GM15510 (cell line): Measurements from ENCODE around the gene TRPV6.

ENCODE experiments used
- POLR2A ChIP-seq: IDR thresholded peaks from 3 replicates; pipeline ENCODE4 v1.6.1; 2011; ENCODE audit warnings: borderline replicate concordance; ENCODE audit not compliant: insufficient read length; ENCODE audit errors: extremely low read depth

TRPV6 gene

DNA sequence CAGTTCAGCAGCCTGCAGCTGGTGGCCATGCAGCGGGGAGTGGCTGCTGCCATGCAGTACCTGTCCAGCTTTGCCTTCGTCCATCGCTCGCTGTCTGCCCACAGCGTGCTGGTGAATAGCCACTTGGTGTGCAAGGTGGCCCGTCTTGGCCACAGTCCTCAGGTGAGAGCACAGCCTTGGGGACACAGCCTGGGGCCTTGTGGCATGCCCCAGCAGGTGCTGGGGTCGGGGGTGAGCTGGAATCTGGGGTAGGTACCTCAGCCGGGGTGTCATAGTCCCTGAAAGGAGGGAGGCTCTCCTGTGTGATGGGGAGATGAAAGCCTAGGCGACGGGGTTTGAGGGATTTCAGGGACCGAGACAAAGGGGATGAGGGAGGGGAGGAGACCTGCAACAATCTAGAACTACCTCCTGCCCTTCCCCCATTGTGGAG is 16.5 kb downstream of the TRPV6 start:
- no peak for TF ChIP-seq POLR2A

DNA sequence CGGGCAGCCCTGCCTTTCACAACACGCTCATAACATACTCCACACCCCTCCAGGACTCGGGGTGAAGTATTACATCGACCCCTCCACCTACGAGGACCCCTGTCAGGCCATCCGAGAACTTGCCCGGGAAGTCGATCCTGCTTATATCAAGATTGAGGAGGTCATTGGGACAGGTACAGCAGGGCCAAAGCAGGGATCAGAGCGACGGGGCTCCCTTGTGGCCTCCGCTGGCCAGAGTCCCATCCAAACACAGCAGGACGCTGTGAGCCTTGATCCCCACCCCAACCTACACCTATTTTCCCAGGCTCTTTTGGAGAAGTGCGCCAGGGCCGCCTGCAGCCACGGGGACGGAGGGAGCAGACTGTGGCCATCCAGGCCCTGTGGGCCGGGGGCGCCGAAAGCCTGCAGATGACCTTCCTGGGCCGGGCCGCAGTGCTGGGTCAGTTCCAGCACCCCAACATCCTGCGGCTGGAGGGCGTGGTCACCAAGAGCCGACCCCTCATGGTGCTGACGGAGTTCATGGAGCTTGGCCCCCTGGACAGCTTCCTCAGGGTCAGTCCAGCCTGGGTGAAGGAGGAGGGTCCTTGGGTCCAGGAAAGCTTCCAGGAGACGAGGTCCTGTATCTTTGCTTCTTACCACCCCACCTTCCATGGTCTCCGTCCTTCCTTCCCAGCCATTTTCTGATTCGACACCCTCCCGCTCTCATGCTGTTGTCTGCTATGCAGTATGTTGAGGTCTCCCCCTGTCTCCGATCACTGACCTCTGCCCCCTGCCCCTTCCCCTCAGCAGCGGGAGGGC is 17.2 kb downstream of the TRPV6 start:
- TF ChIP-seq POLR2A: no peak

DNA sequence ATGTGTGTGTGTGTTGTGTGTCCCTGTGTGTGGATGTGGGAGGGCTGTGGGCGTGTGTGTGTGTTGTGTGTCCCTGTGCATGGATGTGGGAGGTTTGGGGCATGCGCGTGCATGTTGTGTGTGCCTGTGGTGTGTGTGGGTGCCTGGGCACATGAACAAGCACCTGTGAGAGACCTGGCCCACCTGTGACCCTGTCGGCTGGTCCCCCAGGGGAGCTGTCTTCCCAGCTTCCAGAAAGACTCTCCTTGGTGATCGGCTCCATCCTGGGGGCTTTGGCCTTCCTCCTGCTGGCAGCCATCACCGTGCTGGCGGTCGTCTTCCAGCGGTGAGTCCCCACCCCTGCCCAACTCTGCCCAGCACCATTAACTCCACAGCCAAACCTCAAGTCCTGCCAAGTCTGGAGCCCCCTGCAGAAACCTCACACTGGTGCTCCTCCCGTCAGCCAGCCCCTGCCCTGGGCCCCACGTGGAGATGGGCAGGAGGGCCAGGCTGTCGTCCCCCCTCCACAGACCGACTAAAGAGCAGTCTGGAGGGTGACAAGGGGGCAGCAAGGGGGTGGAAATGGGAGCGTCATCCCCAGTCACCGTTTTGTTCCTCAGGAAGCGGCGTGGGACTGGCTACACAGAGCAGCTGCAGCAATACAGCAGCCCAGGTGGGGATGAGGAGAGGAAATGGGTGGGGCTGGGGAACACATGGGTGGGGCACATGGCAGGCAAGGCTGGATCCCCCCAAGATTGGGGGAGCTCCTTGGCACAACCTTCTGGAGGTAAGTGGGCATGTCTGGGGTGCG is 18.0 kb downstream of the TRPV6 start:
- no peak for TF ChIP-seq POLR2A

DNA sequence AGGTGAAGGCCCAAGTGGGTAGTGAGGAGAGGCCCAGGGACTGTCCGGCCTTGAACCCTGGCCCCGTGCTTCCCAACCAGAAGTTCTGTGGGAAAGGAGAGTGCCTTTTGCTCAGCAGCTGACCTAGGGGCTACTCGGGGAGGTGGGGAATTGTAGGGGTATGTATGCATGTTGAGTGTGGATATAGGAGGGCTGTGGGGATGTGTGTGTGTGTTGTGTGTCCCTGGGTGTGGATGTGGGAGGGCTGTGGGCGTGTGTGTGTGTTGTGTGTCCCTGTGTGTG is 18.5 kb downstream of the TRPV6 start:
- TF ChIP-seq POLR2A: no peak

DNA sequence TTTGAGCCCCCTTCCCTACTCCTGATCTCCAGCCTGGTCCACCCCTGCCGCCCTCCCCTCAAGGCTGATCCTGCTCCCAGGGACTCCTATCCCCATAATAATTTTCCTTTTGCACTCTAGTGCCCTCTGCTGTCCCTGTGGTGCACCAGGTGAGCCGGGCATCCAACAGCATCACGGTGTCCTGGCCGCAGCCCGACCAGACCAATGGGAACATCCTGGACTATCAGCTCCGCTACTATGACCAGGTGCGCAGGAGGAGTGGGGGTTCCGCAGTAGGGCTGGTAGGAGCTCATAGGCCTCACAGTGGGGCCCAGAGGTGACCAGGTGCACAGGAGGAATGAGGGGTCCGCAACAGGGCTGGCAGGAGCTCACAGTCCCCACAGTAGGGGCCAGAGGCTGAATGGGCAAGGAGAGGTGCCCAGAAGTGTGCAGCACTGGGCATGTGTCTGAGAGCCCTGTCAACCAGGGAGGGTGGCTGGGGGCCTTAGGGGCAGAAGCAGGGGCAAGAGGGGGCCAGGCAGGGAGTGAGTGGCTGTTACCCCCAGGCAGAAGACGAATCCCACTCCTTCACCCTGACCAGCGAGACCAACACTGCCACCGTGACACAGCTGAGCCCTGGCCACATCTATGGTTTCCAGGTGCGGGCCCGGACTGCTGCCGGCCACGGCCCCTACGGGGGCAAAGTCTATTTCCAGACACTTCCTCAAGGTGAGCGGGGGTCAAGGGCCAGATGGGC is 19.0 kb downstream of the TRPV6 start:
- no peak for TF ChIP-seq POLR2A

DNA sequence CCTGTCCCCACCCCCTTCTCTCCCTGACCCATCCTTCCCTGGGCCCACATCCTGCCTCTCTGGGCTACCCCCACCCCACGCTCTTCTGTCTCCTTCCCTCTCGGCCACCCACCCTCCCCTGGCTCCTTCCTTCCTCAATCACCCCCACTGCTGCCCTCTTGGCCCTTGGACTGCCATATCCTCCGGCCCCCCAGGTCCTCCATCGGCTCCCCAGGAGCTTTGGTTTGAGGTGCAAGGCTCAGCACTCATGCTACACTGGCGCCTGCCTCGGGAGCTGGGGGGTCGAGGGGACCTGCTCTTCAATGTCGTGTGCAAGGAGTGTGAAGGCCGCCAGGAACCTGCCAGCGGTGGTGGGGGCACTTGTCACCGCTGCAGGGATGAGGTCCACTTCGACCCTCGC is 19.8 kb downstream of the TRPV6 start:
- no peak for TF ChIP-seq POLR2A

DNA sequence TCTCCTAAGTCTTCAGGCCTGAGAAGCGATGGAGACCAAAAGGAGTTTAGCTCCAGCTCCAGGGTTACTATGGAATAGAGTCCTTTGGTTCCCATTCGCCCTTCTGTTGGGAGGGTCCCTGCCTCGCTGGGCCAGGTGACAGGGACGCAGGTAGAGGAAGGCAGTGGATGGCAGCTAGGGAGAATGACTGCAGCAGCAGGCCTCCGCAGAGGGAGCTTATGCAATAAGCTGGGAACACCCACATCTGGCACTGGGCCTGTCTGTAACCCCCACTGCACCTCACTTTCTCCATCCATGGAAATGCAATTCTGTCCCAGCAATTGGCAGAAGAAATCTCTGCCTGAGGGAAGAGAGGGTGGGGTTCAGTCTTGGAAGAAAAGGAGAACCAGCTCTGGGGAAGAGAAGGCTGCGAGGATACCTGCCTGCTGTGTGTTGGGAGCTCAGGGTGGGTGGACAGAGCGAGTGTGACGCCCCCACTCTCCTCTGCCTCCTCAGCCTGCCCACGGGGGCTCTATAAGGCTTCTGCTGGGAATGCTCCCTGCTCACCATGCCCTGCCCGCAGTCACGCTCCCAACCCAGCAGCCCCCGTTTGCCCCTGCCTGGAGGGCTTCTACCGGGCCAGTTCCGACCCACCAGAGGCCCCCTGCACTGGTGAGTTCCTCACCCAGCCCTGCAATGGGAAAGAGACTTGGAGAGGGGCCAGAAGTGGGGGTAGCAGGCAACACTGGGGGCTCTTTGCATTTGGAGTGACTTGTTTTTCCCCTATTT is 20.4 kb downstream of the TRPV6 start:
- TF ChIP-seq POLR2A: no peak

DNA sequence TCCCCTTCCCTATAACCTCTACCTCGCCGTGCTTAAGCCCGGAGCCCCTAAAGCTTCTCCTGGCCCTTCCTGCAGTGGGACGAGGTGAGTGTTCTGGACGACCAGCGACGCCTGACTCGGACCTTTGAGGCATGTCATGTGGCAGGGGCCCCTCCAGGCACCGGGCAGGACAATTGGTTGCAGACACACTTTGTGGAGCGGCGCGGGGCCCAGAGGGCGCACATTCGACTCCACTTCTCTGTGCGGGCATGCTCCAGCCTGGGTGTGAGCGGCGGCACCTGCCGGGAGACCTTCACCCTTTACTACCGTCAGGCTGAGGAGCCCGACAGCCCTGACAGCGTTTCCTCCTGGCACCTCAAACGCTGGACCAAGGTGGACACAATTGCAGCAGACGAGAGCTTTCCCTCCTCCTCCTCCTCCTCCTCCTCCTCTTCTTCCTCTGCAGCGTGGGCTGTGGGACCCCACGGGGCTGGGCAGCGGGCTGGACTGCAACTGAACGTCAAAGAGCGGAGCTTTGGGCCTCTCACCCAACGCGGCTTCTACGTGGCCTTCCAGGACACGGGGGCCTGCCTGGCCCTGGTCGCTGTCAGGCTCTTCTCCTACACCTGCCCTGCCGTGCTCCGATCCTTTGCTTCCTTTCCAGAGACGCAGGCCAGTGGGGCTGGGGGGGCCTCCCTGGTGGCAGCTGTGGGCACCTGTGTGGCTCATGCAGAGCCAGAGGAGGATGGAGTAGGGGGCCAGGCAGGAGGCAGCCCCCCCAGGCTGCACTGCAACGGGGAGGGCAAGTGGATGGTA is 21.5 kb downstream of the TRPV6 start:
- TF ChIP-seq POLR2A: no peak

DNA sequence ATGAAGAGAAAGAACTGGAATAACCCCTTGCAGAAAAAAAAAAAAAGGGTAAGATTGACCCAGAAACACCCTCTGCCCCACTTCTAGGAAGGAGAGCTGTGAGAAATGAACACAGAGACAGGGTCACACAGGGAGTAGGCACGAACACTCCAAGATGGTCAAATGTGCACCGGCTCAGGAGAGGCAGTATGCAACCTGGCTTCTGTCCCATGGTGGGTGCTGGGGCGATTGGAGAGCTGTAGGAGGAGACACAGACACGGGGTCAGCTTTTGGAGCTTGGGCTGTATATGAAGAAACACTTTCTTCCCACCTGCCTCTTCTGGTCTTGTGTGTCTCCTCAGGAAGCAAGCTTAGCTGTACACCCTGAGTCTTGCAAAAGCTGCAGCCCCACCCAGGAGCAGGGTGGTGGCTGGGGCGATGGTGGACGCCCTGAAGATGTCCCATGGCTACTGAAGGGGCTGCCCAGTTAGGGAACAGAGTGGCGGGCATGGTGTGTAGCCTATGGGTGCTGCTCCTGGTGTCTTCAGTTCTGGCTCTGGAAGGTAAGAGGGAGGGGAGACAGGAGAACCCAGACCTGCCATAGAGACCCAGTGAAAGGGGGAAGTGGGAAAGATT is 22.7 kb downstream of the TRPV6 start:
- no peak for TF ChIP-seq POLR2A

DNA sequence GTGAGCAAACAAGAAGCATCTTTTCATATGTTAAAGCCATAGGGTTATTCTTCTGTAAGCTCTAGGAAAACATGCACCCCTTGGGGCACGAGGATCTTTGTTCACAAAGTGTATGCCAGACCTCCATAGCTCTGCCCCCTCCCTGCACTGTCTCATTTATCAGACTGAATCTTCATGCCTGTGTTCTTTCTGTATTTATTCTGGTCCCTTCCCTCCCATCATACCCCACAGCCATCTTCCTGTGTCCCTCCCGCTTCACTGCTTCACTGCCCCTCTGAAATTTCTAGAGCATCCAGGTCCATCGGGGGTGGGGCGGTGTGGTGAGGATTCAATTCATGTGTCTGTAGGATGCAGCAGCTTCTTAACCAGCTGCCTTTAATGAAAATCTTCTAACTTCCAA is 23.2 kb downstream of the TRPV6 start:
- no peak for TF ChIP-seq POLR2A

DNA sequence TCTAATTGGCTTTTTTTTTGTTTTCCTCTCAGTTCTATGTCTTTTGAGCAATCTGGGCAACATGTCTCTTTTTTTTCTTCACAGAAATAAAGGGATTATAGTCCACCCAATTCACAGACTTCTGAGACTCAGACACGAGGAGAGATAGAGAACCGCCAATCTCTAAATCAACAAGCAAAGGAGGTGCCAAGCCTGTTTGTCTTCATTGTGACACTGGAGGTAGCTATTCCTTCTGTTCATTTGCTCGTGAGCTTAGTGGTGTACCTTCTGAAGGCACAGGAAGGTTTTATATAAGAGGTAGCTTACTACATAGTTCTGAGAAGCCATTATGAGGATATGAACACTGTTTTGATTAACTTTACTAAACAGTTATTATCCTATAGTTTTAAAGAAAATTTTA is 24.6 kb downstream of the TRPV6 start:
- TF ChIP-seq POLR2A: no peak

DNA sequence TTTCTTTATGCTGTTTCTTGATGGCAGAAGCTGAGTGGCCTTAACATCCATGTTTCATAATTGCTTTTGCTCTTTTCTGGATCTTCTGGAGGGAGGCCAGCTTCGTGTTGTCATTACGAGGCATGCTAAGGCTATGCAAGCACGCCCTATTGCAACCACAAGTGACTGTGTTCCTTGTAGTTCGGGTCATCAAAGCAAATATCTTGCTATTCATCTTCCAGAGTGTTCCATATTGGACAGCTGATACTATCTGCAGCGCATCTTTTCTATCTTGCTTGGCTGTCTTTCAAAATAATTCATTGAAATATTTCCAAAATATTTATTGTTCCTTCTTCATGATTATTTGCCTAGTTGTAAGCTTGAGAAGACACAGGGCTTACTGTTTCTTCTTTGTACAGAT is 25.7 kb downstream of the TRPV6 start:
- no peak for TF ChIP-seq POLR2A

DNA sequence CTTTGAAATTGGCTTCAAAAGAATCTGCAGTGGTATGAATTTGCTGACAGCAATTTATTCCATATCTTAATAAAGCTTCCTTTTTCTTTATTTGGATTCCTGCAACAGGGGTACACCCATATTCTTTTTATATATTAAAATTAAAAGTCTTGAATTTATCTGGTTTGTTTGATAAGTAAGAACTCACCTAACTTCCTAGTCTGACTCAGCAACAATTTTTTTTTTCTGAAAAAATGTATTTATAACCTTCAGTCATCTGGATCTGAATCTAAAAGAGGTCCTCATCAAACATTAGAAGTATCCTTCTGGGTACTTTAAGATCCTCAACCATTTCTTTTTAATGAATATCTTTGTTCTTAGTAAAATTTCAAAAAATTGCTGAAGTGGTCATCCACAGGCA is 26.1 kb downstream of the TRPV6 start:
- no peak for TF ChIP-seq POLR2A

DNA sequence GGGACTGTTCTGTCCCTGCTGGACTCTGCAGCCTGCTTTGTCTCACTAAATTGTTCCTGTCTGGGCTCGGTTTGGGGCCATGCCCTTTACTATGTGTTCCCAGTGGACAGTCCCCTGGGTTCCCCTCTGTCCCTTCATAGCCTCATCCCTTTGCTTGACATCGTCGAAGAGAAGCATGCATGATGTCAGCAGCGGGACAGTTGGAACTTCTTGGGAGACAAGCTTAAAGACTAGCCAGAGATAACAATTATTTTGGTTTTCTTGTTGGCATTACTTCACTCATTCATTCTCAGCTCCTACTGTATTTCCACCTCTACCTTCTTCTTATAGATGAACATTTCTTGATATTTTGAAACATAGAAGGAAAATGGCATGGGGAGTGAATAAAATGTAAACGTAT is 27.9 kb downstream of the TRPV6 start:
- TF ChIP-seq POLR2A: no peak
